ENCODE data around the gene OPN3.

Gene OPN3

DNA sequence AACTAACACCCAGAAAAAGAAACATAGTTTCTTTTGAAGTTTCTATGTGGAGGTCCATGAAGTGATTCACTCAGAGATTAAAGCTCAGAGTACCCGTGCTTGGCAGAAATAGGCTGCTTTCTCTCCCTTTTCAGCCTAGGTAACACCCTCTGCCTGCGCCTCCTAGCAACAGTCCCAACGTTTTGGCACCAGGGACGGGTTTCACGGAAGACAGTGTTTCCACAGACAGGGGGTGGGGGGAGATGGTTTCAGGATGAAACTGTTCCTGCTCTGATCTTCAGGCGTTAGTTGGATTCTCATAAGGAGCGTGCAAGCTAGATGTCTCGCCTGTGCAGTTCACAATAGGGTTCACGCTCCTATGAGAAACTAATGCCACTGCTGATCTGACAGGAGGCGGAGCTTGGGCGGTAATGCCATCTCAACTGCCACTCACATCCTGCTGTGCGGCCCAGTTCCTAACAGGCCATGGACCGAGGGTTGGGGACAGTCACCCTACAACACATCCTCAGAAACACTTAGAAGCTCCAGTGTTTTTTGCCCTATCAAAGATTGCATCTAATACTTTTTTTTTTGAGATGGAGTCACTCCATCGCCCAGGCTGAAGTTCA, 53.2 kb downstream of the OPN3 start:
- no peak for DNase-seq

- no peak for DNase-seq
These were observed 57.2 kb downstream of the OPN3 start for GRCh38 chr1:241582921-241583321.

DNA sequence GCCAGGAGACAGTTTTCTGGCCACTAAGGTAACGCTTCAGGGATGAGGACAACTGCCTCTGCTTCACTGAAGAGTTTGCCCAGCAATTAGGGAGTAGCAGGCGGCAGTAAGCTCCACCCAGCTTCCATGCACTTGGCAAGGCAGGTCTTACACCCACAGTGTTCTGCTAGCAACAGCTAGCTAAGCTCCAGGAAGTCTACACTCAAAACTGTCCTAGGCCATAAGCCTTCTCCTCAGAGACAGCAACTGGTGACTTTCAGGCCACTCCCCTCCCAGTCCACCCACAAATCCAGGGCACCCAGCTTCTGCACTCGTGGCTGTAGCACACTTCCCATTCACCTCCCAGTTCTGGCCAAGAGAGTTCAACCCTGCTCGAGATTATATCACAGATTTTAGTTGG, 60.7 kb downstream of the OPN3 start:
- DNase-seq = no peak

DNA sequence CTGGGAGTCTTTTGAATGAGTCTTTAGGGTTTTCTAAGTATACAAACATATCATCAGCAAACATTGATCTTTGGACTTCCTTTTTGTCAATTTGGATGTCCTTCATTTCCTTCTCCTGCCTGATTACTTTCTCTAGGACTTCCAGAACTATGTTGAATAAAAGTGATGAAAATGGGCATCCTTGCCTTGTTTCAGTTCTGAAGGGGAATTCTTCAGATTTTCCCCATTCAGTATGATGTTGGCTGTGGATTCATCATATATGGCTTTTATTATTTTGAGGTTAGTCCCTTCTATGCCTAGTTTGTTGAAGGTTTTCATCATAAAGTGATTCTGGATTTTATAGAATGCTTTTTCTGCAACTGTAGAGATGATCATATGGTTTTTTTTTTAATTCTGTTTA, 66.0 kb downstream of the OPN3 start:
- no peak for DNase-seq

GRCh38 chr1:241569848-241570247, 70.3 kb downstream of the OPN3 start:
- no peak for DNase-seq

DNA sequence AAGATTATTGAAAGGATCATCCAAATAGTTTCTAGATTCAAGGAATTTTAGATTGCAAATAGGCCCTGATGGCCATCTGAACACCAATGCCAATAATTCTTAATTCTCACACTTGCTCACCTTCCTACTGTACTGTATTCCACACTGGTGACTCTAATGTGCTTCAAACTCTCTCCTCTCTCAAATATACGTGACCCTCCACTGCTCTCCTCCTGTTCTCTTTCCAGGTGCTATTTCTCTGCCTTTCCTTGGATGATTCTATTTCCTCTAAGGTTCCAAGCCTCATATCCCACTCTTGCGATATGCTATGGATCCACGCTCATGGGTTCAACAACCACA, 79.4 kb downstream of the OPN3 start:
- DNase-seq = no peak

DNA sequence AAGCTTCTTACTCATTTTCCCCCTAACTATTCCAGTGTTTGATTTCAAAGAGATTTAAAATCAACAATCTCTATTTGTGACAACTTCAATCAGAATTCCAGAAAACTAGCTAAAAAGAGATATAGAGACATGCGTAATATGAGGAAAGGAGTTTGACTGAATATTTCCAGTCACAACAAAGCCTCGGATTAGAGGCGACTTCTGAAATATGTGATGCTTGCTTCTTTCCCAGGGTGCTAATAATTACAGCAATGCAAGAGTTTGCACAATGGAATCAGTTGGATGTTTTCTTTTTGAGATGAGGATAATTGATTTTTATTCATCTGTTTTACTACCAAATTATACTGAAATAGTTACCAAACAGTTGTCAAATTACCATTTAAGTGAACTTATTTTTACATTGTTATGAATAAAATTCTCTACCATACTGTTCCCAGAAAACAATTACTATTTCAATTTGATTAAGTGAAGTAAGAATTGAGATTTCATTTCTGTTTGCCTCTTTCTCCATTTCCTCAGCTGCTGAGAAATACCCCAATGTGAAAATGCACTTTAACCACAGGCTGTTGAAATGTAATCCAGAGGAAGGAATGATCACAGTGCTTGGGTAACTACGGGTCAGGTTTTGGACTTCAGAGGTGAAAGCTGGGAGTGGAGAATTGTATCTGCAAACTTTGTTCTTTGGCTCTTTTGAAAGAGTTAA, 79.9 kb downstream of the OPN3 start:
- DNase-seq = no peak

- no peak for DNase-seq
These were observed 82.5 kb downstream of the OPN3 start for GRCh38 chr1:241557551-241558193.

DNA sequence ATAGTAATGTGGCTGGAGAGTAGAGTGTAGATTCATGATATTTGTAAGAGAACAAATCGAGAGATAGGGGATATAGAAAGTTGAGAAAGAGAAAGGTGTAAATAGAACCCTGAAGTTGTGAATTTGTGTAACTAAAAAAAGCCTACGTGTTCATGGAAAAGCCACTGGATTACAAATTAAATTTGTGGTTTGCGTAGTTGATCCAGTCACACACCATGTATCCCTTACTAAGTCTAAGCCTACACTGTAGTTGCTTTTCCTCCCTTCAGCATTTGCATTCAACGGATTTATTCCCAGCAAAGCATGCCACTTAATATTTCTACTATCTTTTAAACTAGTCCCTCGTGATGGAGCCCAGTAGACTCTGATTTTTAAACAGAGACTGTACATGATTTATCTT, 83.1 kb downstream of the OPN3 start:
- no peak for DNase-seq

GRCh38 chr1:241555526-241555925, 84.6 kb downstream of the OPN3 start:
- DNase-seq = no peak

DNA sequence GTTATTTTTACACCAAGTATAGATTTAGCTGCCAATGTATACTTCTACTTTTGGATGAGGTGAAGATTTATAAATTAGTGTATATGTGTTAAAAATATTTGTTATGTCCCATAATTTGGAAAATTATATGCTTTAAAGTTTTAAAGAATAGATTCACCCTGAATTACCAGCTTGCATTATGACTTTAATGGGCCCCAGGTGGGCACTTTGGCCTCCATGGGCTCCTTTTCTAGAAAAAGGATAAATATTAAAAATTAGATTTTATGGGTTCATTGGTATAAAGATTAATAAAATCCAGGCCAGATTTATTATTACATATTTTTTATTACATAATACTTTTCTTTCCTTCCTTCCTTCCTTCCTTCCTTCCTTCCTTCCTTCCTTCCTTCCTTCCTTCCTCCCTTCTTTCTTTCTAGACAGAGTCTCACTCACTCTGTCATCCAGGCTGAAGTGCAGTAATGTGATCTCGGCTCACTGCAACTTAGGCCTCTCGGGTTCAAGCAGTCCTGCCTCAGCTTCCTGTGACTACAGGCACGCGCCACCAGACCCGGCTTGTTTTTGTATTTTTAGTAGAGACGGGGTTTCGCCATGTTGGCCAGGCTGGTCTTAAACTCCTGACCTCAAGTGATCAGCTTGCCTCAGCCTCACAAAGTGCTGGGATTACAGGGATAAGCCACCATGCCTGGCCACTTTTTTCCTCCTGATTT, 86.1 kb downstream of the OPN3 start:
- DNase-seq = no peak

DNA sequence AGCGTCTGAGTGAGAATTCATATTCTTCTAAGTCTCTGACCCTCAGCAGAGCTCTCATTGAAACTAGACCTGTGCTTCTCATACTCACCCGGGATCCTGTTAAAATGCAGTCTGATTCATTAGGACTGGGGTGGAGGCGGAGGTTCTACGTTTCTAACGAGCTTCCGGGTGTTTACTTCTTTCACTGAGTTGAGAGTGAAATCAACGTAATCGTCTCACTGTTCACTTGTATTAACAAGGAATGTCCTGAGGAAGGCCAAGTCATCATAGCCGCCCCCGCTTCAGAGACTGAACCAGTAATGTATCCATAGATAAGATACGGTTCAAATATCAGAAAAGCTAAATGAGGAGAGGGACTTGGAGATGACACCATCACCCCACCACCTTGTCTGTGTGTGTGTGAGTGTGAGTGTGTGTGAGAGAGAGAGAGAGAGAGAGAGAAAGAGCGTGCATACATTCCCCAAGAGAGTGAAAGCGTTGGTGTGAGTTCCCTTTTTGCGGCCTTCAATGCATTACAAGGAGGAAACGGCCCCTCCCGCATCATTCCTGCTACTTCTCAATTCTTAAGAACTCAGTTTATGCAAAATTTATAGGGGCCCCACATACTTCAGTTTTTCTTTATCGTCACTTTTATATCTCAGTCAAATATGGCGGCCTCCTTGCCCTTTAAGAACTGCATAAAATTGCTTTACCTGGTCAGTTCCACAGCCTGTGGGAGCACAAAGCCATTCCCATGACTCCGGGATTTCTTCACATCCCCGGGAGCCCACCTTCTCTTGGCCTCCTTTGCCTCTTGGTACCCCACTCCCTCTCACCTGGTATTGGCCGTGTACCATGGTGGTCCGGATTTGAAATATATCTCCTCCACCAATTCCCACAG, 88.2 kb downstream of the OPN3 start:
- peak; percentile 56 for DNase-seq

- DNase-seq = no peak
These were observed 89.9 kb downstream of the OPN3 start for GRCh38 chr1:241550318-241550717.

DNA sequence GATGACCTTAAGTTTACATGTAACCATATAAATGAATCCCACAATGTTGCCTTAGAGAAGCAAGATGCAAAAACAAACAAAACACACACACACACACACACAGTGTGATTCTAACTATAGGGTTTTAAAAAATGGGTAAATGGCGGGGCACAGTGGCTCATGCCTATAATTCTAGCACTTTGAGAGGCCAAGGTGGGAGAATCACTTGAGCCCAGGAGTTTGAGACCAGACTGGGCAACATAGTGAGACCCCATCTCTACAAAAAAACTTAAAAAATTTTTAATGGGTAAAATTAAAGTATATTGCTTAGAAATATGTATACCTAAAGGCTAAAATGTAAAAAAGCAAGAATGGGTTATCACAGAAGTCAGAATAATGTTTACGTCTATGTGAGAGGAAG, 92.2 kb downstream of the OPN3 start:
- no peak for DNase-seq

Data from CD4-positive, alpha-beta T cell treated with Interleukin-12 subunit alpha and Interleukin-12 subunit beta, for 1 hour (primary cell).